SU-DHL-6 (cell line): ENCODE data around the gene KLHL10.
A peak's percentile ranks its signal among the peaks of the same experiment; 100 is the strongest.

Experiments used
- CTCF ChIP-seq: fragments of 200-600 bp; sonication (generic); IDR thresholded peaks from one replicate; pipeline ENCODE4 v1.5.1; 2017; ENCODE audit warnings: antibody characterized with exemption, mild to moderate bottlenecking, low read length, moderate library complexity; ENCODE audit not compliant: insufficient read depth, poor library complexity, severe bottlenecking
- EZH2phosphoT487 ChIP-seq: fragments of 200-600 bp; sonication (generic), shearing (Covaris generic); conservative IDR thresholded peaks from 2 replicates; pipeline ENCODE4 v1.6.1; 2018; ENCODE audit warnings: mild to moderate bottlenecking, antibody characterized with exemption, low read length, moderate library complexity, mixed read lengths

DNA sequence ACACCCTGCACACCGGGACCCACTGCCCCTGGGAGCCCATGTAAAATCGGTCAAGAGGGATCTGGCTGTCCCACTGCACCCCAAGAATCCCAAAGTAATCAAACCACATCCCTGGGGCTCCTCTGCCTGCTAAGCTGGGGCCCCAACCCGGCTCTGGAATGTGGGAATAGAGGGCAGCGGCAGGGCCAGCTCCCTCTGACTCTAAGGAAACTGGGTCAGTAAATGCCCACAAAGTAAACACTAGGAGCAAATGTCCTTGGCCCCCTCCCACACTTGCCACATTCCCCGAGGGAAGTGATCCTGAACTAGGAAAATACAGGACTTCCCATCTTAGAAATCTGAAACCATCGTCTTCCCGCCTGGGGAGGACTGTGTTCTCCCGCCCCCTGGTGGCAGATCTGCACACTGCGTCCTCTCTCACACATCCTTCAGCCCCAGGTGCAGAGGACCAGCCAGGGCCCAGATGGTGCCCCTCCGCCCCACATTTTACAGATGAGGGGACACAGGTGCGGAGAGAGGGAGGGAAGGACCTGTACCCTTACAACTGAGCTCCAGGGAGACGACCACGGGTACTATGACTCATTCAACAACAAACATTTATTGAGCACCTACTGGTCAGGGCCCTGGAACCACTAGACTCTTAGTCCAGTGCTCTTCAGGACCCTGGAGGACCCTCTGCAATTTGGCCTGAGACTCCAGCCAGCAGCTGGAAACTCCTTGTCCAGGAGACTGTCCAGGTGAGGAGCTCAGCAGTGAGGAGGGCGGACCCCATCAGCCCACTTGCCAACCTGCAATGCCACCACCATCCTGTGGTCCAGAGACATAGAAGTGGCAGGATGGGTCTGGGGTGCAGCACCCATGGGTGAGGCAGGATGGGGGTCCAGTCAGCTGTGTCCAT lies 36.0 kb upstream of the KLHL10 start:
- TF ChIP-seq CTCF (peak; percentile 94), EZH2phosphoT487 (no peak)
